Measurements from ENCODE around the gene RSPH9. TPM values are rescaled to one million over a fixed set of nuclear protein-coding genes. Genes with fewer than 3 reads are reported as not detected.

Gene RSPH9
- total and polyA plus RNA-seq, 2 experiments from 2014 or later: 0.10 to 0.39 TPM

DNA sequence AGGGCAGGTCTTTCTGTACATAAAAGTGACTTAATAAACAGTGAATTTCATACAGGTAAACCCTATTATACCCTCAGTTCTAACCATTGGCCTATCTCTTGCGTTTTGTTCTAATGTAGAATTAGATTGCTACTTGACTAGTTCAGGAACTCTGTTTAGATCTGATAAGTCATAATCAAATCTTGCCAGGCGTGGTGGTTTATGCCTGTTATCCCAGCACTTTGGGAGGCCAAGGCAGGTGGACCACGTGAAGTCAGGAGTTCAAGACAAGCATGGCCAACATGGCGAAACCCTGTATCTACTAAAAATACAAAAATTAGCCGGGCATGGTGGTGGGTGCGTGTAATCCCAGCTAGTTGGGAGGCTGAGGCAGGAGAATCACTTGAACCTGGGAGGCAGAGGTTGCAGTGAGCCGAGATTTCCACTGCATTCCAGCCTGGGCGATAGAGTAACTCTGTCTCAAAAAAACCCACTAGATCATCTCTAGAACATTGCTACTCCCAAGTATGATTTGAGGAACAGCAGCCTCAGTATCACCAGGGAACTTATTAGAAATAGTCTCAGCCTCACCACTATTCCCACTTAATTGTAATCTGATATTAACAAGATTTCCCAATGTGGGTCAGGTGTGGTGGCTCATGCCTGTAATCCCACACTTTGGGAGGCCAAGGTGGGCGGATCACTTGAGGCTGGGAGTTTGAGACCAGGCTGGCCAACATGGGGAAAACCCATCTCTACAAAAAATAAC is 27.9 kb upstream of the RSPH9 start:
- Histone ChIP-seq H2AFZ (no peak overlapping the region), H3F3A (replicated peaks; ENCODE audit: low read depth) (peaks cover 4% of the 10 kb centered on the region; the same call in 1 of the 2 replicates), H3K27ac (ENCODE audit: low read depth) (no peak overlapping the region), H3K9me2 (ENCODE audit: insufficient read depth) (no peaks in the 10 kb centered on the region), H3K4me3 (no peak overlapping the region), H3K79me2 (replicated peaks; ENCODE audit: insufficient read depth) (no peaks in the 10 kb centered on the region), H3K4me1 (ENCODE audit: insufficient read depth) (no peaks in the 10 kb centered on the region), H4K20me1 (replicated peaks; ENCODE audit: insufficient read depth) (no peaks in the 10 kb centered on the region), H3K4me2 (no peak overlapping the region), H3K36me3 (ENCODE audit: insufficient read depth) (peaks cover 8% of the 10 kb centered on the region; the same call in 1 of the 2 replicates), H3K27me3 (ENCODE audit: insufficient read depth) (no peaks in the 10 kb centered on the region)
- Mint-ChIP-seq H3K36me3 (ENCODE audit: low read depth) (peaks cover 17% of the 10 kb centered on the region), H3K9me3 (no peaks in the 10 kb centered on the region), H3K4me3 (no peak overlapping the region), H3K4me1 (no peaks in the 10 kb centered on the region), H3K27me3 (ENCODE audit: insufficient read depth, low read depth, poor library complexity) (no peaks in the 10 kb centered on the region), H3K27ac (no peak overlapping the region)
- DNase-seq (ENCODE audit: low spot score) (no peak), ATAC-seq (no peak)
- TF ChIP-seq, protein P1, sequence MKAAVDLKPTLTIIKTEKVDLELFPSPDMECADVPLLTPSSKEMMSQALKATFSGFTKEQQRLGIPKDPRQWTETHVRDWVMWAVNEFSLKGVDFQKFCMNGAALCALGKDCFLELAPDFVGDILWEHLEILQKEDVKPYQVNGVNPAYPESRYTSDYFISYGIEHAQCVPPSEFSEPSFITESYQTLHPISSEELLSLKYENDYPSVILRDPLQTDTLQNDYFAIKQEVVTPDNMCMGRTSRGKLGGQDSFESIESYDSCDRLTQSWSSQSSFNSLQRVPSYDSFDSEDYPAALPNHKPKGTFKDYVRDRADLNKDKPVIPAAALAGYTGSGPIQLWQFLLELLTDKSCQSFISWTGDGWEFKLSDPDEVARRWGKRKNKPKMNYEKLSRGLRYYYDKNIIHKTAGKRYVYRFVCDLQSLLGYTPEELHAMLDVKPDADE (IDR thresholded peaks at IDR 0.05): no peak

DNA sequence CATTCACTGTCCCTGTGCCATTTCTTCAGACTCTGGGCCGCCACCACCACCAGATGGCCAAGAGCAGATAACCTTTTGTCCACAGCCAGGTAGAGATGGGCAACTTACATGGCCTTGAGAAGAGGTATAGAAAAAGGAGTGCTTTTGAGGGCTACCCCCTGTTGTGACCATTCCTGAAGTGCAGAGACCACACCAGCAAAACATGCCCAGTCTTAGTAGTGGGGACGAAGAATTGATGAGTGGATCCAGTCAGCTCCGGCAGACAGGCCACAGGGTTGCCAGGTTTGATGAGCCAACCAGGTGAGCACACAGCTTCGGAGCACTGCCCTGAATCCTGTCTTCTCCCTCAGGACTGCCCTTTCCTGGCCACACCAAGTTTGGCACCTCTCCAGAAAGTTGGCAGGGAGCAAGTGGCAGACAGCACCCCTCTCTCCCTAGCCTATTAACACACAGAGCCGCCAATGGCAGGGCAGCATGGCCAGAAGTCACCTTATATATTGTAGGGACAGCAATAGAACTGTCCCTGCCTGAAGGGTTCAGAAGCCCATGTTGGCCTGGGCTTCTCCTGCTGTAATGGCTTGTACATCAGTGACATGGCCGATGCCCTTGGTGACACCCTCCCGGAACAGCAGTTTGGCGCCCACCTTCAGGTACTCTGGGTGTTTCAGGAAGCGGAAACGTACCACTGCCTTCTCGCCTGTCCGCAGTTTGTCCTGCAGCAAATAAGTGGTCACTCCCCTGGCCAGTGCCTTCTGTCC is 23.6 kb upstream of the RSPH9 start:
- H3F3A ChIP-seq (replicated peaks; ENCODE audit: low read depth): peaks cover 4% of the 10 kb centered on the region; the same call in 1 of the 2 replicates
- H3K4me1 ChIP-seq (ENCODE audit: insufficient read depth): no peaks in the 10 kb centered on the region
- H3K4me1 Mint-ChIP-seq: no peaks in the 10 kb centered on the region; the same call in 2 of the 3 replicates
- H3K79me2 ChIP-seq (replicated peaks; ENCODE audit: insufficient read depth): no peaks in the 10 kb centered on the region; the same call in 1 of the 2 replicates
- H3K27me3 Mint-ChIP-seq (ENCODE audit: insufficient read depth, low read depth, poor library complexity): peaks cover 4% of the 10 kb centered on the region
- no peak for DNase-seq (ENCODE audit: low spot score)
- H3K27me3 ChIP-seq (ENCODE audit: insufficient read depth): no peaks in the 10 kb centered on the region
- no peaks in the 10 kb centered on the region; the same call in 1 of the 2 replicates for H4K20me1 ChIP-seq (replicated peaks; ENCODE audit: insufficient read depth)
- no peaks in the 10 kb centered on the region for H3K9me3 Mint-ChIP-seq
- no peaks in the 10 kb centered on the region for H3K9me2 ChIP-seq (ENCODE audit: insufficient read depth)
- H3K4me3 Mint-ChIP-seq: no peak overlapping the region
- no peak overlapping the region for H3K27ac Mint-ChIP-seq
- no peak overlapping the region for H2AFZ ChIP-seq
- ATAC-seq: no peak
- peaks cover 15% of the 10 kb centered on the region for H3K36me3 ChIP-seq (ENCODE audit: insufficient read depth)
- H3K4me2 ChIP-seq: no peak overlapping the region
- no peak overlapping the region for H3K27ac ChIP-seq (ENCODE audit: low read depth)
- peaks cover 56% of the 10 kb centered on the region for H3K36me3 Mint-ChIP-seq (ENCODE audit: low read depth)
- no peak overlapping the region for H3K4me3 ChIP-seq
- TF ChIP-seq, protein P2, sequence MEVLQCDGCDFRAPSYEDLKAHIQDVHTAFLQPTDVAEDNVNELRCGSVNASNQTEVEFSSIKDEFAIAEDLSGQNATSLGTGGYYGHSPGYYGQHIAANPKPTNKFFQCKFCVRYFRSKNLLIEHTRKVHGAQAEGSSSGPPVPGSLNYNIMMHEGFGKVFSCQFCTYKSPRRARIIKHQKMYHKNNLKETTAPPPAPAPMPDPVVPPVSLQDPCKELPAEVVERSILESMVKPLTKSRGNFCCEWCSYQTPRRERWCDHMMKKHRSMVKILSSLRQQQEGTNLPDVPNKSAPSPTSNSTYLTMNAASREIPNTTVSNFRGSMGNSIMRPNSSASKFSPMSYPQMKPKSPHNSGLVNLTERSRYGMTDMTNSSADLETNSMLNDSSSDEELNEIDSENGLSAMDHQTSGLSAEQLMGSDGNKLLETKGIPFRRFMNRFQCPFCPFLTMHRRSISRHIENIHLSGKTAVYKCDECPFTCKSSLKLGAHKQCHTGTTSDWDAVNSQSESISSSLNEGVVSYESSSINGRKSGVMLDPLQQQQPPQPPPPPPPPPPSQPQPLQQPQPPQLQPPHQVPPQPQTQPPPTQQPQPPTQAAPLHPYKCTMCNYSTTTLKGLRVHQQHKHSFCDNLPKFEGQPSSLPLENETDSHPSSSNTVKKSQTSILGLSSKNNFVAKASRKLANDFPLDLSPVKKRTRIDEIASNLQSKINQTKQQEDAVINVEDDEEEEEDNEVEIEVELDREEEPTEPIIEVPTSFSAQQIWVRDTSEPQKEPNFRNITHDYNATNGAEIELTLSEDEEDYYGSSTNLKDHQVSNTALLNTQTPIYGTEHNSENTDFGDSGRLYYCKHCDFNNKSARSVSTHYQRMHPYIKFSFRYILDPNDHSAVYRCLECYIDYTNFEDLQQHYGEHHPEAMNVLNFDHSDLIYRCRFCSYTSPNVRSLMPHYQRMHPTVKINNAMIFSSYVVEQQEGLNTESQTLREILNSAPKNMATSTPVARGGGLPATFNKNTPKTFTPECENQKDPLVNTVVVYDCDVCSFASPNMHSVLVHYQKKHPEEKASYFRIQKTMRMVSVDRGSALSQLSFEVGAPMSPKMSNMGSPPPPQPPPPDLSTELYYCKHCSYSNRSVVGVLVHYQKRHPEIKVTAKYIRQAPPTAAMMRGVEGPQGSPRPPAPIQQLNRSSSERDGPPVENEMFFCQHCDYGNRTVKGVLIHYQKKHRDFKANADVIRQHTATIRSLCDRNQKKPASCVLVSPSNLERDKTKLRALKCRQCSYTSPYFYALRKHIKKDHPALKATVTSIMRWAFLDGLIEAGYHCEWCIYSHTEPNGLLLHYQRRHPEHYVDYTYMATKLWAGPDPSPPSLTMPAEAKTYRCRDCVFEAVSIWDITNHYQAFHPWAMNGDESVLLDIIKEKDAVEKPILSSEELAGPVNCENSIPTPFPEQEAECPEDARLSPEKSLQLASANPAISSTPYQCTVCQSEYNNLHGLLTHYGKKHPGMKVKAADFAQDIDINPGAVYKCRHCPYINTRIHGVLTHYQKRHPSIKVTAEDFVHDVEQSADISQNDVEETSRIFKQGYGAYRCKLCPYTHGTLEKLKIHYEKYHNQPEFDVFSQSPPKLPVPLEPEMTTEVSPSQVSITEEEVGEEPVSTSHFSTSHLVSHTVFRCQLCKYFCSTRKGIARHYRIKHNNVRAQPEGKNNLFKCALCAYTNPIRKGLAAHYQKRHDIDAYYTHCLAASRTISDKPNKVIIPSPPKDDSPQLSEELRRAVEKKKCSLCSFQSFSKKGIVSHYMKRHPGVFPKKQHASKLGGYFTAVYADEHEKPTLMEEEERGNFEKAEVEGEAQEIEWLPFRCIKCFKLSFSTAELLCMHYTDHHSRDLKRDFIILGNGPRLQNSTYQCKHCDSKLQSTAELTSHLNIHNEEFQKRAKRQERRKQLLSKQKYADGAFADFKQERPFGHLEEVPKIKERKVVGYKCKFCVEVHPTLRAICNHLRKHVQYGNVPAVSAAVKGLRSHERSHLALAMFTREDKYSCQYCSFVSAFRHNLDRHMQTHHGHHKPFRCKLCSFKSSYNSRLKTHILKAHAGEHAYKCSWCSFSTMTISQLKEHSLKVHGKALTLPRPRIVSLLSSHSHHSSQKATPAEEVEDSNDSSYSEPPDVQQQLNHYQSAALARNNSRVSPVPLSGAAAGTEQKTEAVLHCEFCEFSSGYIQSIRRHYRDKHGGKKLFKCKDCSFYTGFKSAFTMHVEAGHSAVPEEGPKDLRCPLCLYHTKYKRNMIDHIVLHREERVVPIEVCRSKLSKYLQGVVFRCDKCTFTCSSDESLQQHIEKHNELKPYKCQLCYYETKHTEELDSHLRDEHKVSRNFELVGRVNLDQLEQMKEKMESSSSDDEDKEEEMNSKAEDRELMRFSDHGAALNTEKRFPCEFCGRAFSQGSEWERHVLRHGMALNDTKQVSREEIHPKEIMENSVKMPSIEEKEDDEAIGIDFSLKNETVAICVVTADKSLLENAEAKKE (CRISPR knock-in tag; IDR thresholded peaks at IDR 0.05): no peak
- TF ChIP-seq, protein P3, sequence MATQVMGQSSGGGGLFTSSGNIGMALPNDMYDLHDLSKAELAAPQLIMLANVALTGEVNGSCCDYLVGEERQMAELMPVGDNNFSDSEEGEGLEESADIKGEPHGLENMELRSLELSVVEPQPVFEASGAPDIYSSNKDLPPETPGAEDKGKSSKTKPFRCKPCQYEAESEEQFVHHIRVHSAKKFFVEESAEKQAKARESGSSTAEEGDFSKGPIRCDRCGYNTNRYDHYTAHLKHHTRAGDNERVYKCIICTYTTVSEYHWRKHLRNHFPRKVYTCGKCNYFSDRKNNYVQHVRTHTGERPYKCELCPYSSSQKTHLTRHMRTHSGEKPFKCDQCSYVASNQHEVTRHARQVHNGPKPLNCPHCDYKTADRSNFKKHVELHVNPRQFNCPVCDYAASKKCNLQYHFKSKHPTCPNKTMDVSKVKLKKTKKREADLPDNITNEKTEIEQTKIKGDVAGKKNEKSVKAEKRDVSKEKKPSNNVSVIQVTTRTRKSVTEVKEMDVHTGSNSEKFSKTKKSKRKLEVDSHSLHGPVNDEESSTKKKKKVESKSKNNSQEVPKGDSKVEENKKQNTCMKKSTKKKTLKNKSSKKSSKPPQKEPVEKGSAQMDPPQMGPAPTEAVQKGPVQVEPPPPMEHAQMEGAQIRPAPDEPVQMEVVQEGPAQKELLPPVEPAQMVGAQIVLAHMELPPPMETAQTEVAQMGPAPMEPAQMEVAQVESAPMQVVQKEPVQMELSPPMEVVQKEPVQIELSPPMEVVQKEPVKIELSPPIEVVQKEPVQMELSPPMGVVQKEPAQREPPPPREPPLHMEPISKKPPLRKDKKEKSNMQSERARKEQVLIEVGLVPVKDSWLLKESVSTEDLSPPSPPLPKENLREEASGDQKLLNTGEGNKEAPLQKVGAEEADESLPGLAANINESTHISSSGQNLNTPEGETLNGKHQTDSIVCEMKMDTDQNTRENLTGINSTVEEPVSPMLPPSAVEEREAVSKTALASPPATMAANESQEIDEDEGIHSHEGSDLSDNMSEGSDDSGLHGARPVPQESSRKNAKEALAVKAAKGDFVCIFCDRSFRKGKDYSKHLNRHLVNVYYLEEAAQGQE (IDR thresholded peaks at IDR 0.05; ENCODE audit: unreplicated experiment): no peak
- no peak for TF ChIP-seq STAT1 (IDR thresholded peaks at IDR 0.05; ENCODE audit: unreplicated experiment)
- TF ChIP-seq NANOG (IDR thresholded peaks at IDR 0.05; ENCODE audit: borderline replicate concordance): no peak
- TF ChIP-seq CREB1 (CRISPR knock-in tag; IDR thresholded peaks at IDR 0.05; ENCODE audit: low read depth): no peak
- no peak for TF ChIP-seq ZNF331 (CRISPR knock-in tag; IDR thresholded peaks at IDR 0.05; ENCODE audit: low read depth)
- TF ChIP-seq ZNF114 (CRISPR knock-in tag; IDR thresholded peaks at IDR 0.05): no peak

All from GM23338 (cell line).